Gastroesophageal sphincter (tissue), 3 donors: ENCODE data around the gene GTF2F2.

Experiments
- CTCF ChIP-seq, 4 experiments: fragments of 200-600 bp in 2 of 4; fragments of 450-650 bp in 2 of 4; sonication (generic) in 1 of 4; IDR thresholded peaks; one replicate each; pipeline ENCODE4 v1.5.1; 2017 to 2019; ENCODE audit warnings: antibody characterized with exemption in 4 of 4, mild to moderate bottlenecking in 2 of 4, moderate library complexity in 2 of 4
- EP300 ChIP-seq: sonication (generic); formaldehyde crosslinking; IDR thresholded peaks from one replicate; pipeline ENCODE4 v1.6.1; 2017; ENCODE audit warnings: antibody characterized with exemption, mild to moderate bottlenecking
- POLR2A ChIP-seq, 2 donors: fragments of 450-650 bp; IDR thresholded peaks; one replicate each; pipeline ENCODE4 v1.6.1; 2017; ENCODE audit warnings: antibody characterized with exemption in 2 of 2, mild to moderate bottlenecking in 2 of 2, moderate library complexity in 1 of 2
- POLR2AphosphoS5 ChIP-seq: sonication (generic); formaldehyde crosslinking; IDR thresholded peaks from one replicate; pipeline ENCODE4 v1.6.1; 2017; ENCODE audit warnings: antibody characterized with exemption

- TF ChIP-seq CTCF (IDR thresholded peaks at IDR 0.05) (no peak), EP300 (no peak), POLR2AphosphoS5 (no peak), POLR2A (IDR thresholded peaks at IDR 0.05) (no peak)
Observed at GRCh38 chr13:45178349-45179162, 58.2 kb downstream of the GTF2F2 start.
